RWPE1 (cell line): ENCODE data around the gene ADGRG3.

ENCODE experiments used
- CTCF ChIA-PET: fragments of 350-600 bp; sonication (Branson Sonifier 250); formaldehyde crosslinking; extraction: SDS; loops from one replicate; lab custom pipeline; 2021; lab: Yijun Ruan, JAX
- POLR2A ChIA-PET: fragments of 400-600 bp; formaldehyde crosslinking; extraction: SDS; loops from one replicate; lab custom pipeline; 2020; ENCODE audit warnings: antibody characterized with exemption; ENCODE audit not compliant: low non-redundant PET; lab: Yijun Ruan, JAX
- DNase-seq: peaks from one replicate; pipeline ENCODE4 v3.0.0; 2012; ENCODE audit warnings: low spot score
- H3K27ac ChIP-seq: fragments of 450-650 bp; 2 replicates; pipeline ENCODE4 v1.5.1; 2017
- CTCF ChIP-seq: fragments of 450-650 bp; conservative IDR thresholded peaks from 2 replicates; pipeline ENCODE4 v1.5.1; 2017; ENCODE audit warnings: low read depth, mild to moderate bottlenecking

ADGRG3 gene

GRCh38 chr16:57672824-57673223 is 4.7 kb downstream of the ADGRG3 start:
- no peak for DNase-seq
- POLR2A ChIA-PET: no interaction called here

GRCh38 chr16:57675741-57676551 is 7.8 kb downstream of the ADGRG3 start:
- no peak overlapping the region for H3K27ac ChIP-seq
- POLR2A ChIA-PET: no interaction called here
- DNase-seq: no peak
- TF ChIP-seq CTCF: no peak
- CTCF ChIA-PET: interaction anchor here (0.7 kb wide), 1 partner anchor 76 kb away, joined by 6 read pairs; no protein-coding TSS in a partner anchor

More at GRCh38 chr16:57672824-57673223, 4.7 kb downstream of the ADGRG3 start:
- H3K27ac ChIP-seq: no peak overlapping the region
- no peak for TF ChIP-seq CTCF
- CTCF ChIA-PET: interaction anchor here (0.6 kb wide), 1 partner anchor 146 kb away, joined by 5 read pairs; no protein-coding TSS in a partner anchor

GRCh38 chr16:57676553-57677085 is 8.5 kb downstream of the ADGRG3 start:
- no peak for TF ChIP-seq CTCF
- POLR2A ChIA-PET: no interaction called here
- DNase-seq: no peak
- H3K27ac ChIP-seq: no peak overlapping the region
- CTCF ChIA-PET: interaction anchor here (0.7 kb wide), 1 partner anchor 77 kb away, joined by 6 read pairs; no protein-coding TSS in a partner anchor

GRCh38 chr16:57677622-57678369 is 9.7 kb downstream of the ADGRG3 start:
- H3K27ac ChIP-seq: peak overlapping the region; percentile 38; the same call in 1 of the 2 replicates
- CTCF ChIA-PET: interaction anchor here (0.5 to 0.9 kb wide), 3 partner anchors 35 to 136 kb away, joined by 3 read pairs; no protein-coding TSS in a partner anchor
- TF ChIP-seq CTCF: no peak
- POLR2A ChIA-PET: no interaction called here
- no peak for DNase-seq

- ChIA-PET CTCF (no interaction called here), POLR2A (no interaction called here)
- no peak for TF ChIP-seq CTCF
- H3K27ac ChIP-seq: no peak overlapping the region
- no peak for DNase-seq
Observed at GRCh38 chr16:57679016-57679415, 10.9 kb downstream of the ADGRG3 start.

- H3K27ac ChIP-seq: no peak overlapping the region
- DNase-seq: no peak
- POLR2A ChIA-PET: no interaction called here
- CTCF ChIA-PET: no interaction called here
- TF ChIP-seq CTCF: no peak
Observed at GRCh38 chr16:57679767-57680482, 11.8 kb downstream of the ADGRG3 start.
